CD14-positive monocyte (primary cell): ENCODE data around the gene PPP1CC. TPM values are rescaled to one million over a fixed set of nuclear protein-coding genes. Genes with fewer than 3 reads are reported as not detected.

Experiments used
- DNase-seq, 3 donors: peaks; one replicate each; pipeline ENCODE4 v3.0.0-alpha.2; 2011 to 2022
- H2AFZ ChIP-seq: 2 replicates; pipeline ENCODE4 v1.6.0; 2012; ENCODE audit warnings: mild to moderate bottlenecking, low read depth, low read length, inconsistent platforms; ENCODE audit not compliant: insufficient read depth, poor library complexity, severe bottlenecking
- H3K27ac ChIP-seq, 2 donors: 1 replicate in 1 of 2; 2 replicates in 1 of 2; pipeline ENCODE4 v1.5.1; 2012 to 2013; ENCODE audit warnings: low read length in 2 of 2, control low read depth in 1 of 2, inconsistent platforms in 1 of 2, low read depth in 1 of 2, mild to moderate bottlenecking in 1 of 2
- H3K27me3 ChIP-seq, 2 donors: one replicate each; pipeline versions ENCODE4 v1.6.0 to v1.6.1; 2011 to 2013; ENCODE audit warnings: low read length in 2 of 2; ENCODE audit not compliant: control insufficient read depth in 2 of 2, insufficient read depth in 2 of 2
- H3K36me3 ChIP-seq, 2 donors: replicated peaks in 1 of 2; 1 replicate in 1 of 2; 2 replicates in 1 of 2; pipeline versions ENCODE4 v1.5.1 to v1.6.1; 2012 to 2013; ENCODE audit warnings: low read length in 2 of 2, control low read depth in 1 of 2, inconsistent platforms in 1 of 2, mild to moderate bottlenecking in 1 of 2; ENCODE audit not compliant: insufficient read depth in 2 of 2, control insufficient read depth in 1 of 2
- H3K4me1 ChIP-seq, 2 donors: 1 replicate in 1 of 2; 2 replicates in 1 of 2; pipeline versions ENCODE4 v1.5.1 to v1.6.1; 2012 to 2013; ENCODE audit warnings: low read length in 2 of 2, control low read depth in 1 of 2, inconsistent platforms in 1 of 2, mild to moderate bottlenecking in 1 of 2, moderate library complexity in 1 of 2; ENCODE audit not compliant: insufficient read depth in 2 of 2, control insufficient read depth in 1 of 2
- H3K4me2 ChIP-seq: replicated peaks from 2 replicates; pipeline ENCODE3; 2012; ENCODE audit warnings: low read length, moderate library complexity, mild to moderate bottlenecking; ENCODE audit not compliant: poor library complexity, severe bottlenecking; ENCODE audit errors: extremely low read depth
- H3K4me3 ChIP-seq, 3 experiments: fragments of 200-600 bp in 1 of 3; sonication (generic) in 1 of 3; replicated peaks in 1 of 3; 1 replicate in 2 of 3; 2 replicates in 1 of 3; pipeline ENCODE4 v1.5.1; 2011 to 2013; ENCODE audit warnings: low read length in 3 of 3, mild to moderate bottlenecking in 3 of 3, control low read depth in 2 of 3, low read depth in 2 of 3, inconsistent platforms in 1 of 3, moderate library complexity in 1 of 3
- H3K79me2 ChIP-seq: 2 replicates; pipeline ENCODE4 v1.6.0; 2012; ENCODE audit warnings: mild to moderate bottlenecking, control low read depth, inconsistent platforms, low read length, moderate library complexity; ENCODE audit not compliant: insufficient read depth
- H3K9ac ChIP-seq: 2 replicates; pipeline ENCODE4 v1.6.0; 2017; ENCODE audit warnings: low read length, mild to moderate bottlenecking; ENCODE audit not compliant: insufficient read depth, poor library complexity, severe bottlenecking
- H3K9me3 ChIP-seq, 2 donors: replicated peaks in 1 of 2; 1 replicate in 1 of 2; 2 replicates in 1 of 2; pipeline versions ENCODE4 v1.5.1 to v1.6.1; 2012 to 2013; ENCODE audit warnings: low read length in 2 of 2, control low read depth in 1 of 2; ENCODE audit not compliant: control insufficient read depth in 1 of 2, insufficient read depth in 1 of 2
- H4K20me1 ChIP-seq: 2 replicates; pipeline ENCODE4 v1.6.0; 2012; ENCODE audit warnings: mild to moderate bottlenecking, low read length, control low read depth, moderate library complexity; ENCODE audit not compliant: insufficient read depth
- H3K27ac Mint-ChIP-seq, 7 donors: one replicate each; pipeline ENCODE4 v1.8.0; 2020; ENCODE audit warnings: mild to moderate bottlenecking in 7 of 7, mixed read lengths in 7 of 7, moderate library complexity in 6 of 7, inconsistent platforms in 2 of 7
- H3K27me3 Mint-ChIP-seq, 3 donors: one replicate each; pipeline ENCODE4 v1.8.0; 2021 to 2022; ENCODE audit warnings: low read depth in 3 of 3, mild to moderate bottlenecking in 3 of 3, mixed read lengths in 3 of 3, moderate library complexity in 3 of 3, inconsistent platforms in 1 of 3
- H3K36me3 Mint-ChIP-seq, 2 donors: one replicate each; pipeline ENCODE4 v1.8.0; 2020; ENCODE audit warnings: mixed read lengths in 2 of 2, inconsistent platforms in 1 of 2, mild to moderate bottlenecking in 1 of 2
- H3K4me1 Mint-ChIP-seq: one replicate; pipeline ENCODE4 v1.8.0; 2020; ENCODE audit warnings: mild to moderate bottlenecking, mixed read lengths
- H3K4me3 Mint-ChIP-seq, 2 donors: one replicate each; pipeline ENCODE4 v1.8.0; 2020; ENCODE audit warnings: mild to moderate bottlenecking in 2 of 2, mixed read lengths in 2 of 2, moderate library complexity in 1 of 2
- H3K9me3 Mint-ChIP-seq, 7 donors: one replicate each; pipeline ENCODE4 v1.8.0; 2020 to 2022; ENCODE audit warnings: mixed read lengths in 7 of 7, mild to moderate bottlenecking in 6 of 7, moderate library complexity in 6 of 7, inconsistent platforms in 2 of 7
- CTCF ChIP-seq: fragments of 200-600 bp; IDR thresholded peaks from one replicate; pipeline ENCODE4 v1.8.0; 2022; ENCODE audit warnings: antibody characterized with exemption, mild to moderate bottlenecking
- WGBS: methylation state at CpG from one replicate; pipeline ENCODE4 v1.1.5; 2013; ENCODE audit warnings: missing lambda C conversion rate; ENCODE audit not compliant: insufficient coverage; 5-methylcytosine and 5-hydroxymethylcytosine counted together
- intact Hi-C, 2 donors: fragments of 100-400 bp; cut with micrococcal nuclease; formaldehyde crosslinking; loops; one replicate each; pipeline versions ENCODE4 v1.15.0 to v1.15.1; 2023
- polyA plus RNA-seq, 3 donors: library from polyadenylated mRNA; depleted of rRNA in 1 of 3; unstranded in 2 of 3; stranded (reverse) in 1 of 3; fragments of 300-500 nt in 2 of 3; fragments of >200 nt in 1 of 3; fragmentation: Illumina TruSeq in 2 of 3; gene quantifications; 1 replicate in 2 of 3; 2 replicates in 1 of 3; pipeline ENCODE4 v1.2.3, GENCODE V29; 2012 to 2021

Gene PPP1CC
- polyA plus RNA-seq, 3 donors = 63.2 to 139 (median 128) TPM

- Histone ChIP-seq H3K27ac (no peak overlapping the region), H3K4me2 (no peak overlapping the region), H3K9me3 (no peaks in the 10 kb centered on the region), H2AFZ (no peak overlapping the region), H3K36me3 (no peaks in the 10 kb centered on the region), H3K4me3 (no peak overlapping the region), H3K27me3 (no peaks in the 10 kb centered on the region), H3K79me2 (no peaks in the 10 kb centered on the region), H3K9ac (no peak overlapping the region), H4K20me1 (no peaks in the 10 kb centered on the region), H3K4me1 (peaks cover 19 to 21% of the 10 kb centered on the region in 2 donors)
- 85% methylated on average over 3 of the region's 7 CpGs for WGBS
- Mint-ChIP-seq H3K27me3 (peaks cover 0 to 3% (median 2%) of the 10 kb centered on the region in 3 donors), H3K27ac (no peak overlapping the region), H3K4me3 (no peak overlapping the region), H3K36me3 (no peaks in the 10 kb centered on the region), H3K4me1 (peaks cover 29% of the 10 kb centered on the region), H3K9me3 (peaks cover 0 to 3% (median 0%) of the 10 kb centered on the region in 7 donors)
- no peak for DNase-seq
- no peak for TF ChIP-seq CTCF
- intact Hi-C loops = no loop called here
Observed at GRCh38 chr12:110785240-110785639, 42.5 kb upstream of the PPP1CC start.

- H3K4me3 ChIP-seq = no peak overlapping the region
- peaks cover 37% of the 10 kb centered on the region for H3K4me1 Mint-ChIP-seq
- H3K9ac ChIP-seq = no peak overlapping the region
- H3K4me3 Mint-ChIP-seq = peak overlapping the region in 1 of 2 donors; percentile 85
- intact Hi-C loops = no loop called here
- H3K4me2 ChIP-seq = no peak overlapping the region
- no peaks in the 10 kb centered on the region for H3K27me3 ChIP-seq
- 100% methylated on average over 3 of the region's 8 CpGs for WGBS
- TF ChIP-seq CTCF = no peak
- no peak overlapping the region for H2AFZ ChIP-seq
- H3K36me3 ChIP-seq = no peaks in the 10 kb centered on the region
- no peaks in the 10 kb centered on the region for H4K20me1 ChIP-seq
- no peaks in the 10 kb centered on the region for H3K36me3 Mint-ChIP-seq
- peak overlapping the region in 1 of 7 donors; percentile 2 for H3K27ac Mint-ChIP-seq
- peaks cover 19 to 21% of the 10 kb centered on the region in 2 donors for H3K4me1 ChIP-seq
- peaks cover 0 to 3% (median 0%) of the 10 kb centered on the region in 7 donors for H3K9me3 Mint-ChIP-seq
- H3K27me3 Mint-ChIP-seq = peaks cover 1 to 3% (median 2%) of the 10 kb centered on the region in 3 donors
- H3K79me2 ChIP-seq = no peaks in the 10 kb centered on the region
- no peaks in the 10 kb centered on the region for H3K9me3 ChIP-seq
- H3K27ac ChIP-seq = no peak overlapping the region
- no peak for DNase-seq
Observed at GRCh38 chr12:110782922-110783321, 40.2 kb upstream of the PPP1CC start.
